Colonic mucosa (tissue), 4 donors: ENCODE results near the gene CA5B. TPM values are rescaled to one million over a fixed set of nuclear protein-coding genes. Genes with fewer than 3 reads are reported as not detected.
"Not testable (repeated sequence)": the region's sequence is repeated elsewhere in the genome, so short reads cannot be mapped to it uniquely, and the experiment has no call there.

Source experiments
- DNase-seq: peaks from one replicate; pipeline ENCODE4 v3.0.0-alpha.2; 2020
- H3K27ac ChIP-seq: fragments of 200-600 bp; one replicate; pipeline ENCODE4 v1.8.0; 2021
- H3K27me3 ChIP-seq: fragments of 200-600 bp; one replicate; pipeline ENCODE4 v1.8.0; 2021
- H3K36me3 ChIP-seq: fragments of 200-600 bp; one replicate; pipeline ENCODE4 v1.8.0; 2021
- H3K4me1 ChIP-seq: fragments of 200-600 bp; one replicate; pipeline ENCODE4 v1.8.0; 2021; ENCODE audit warnings: mild to moderate bottlenecking
- H3K4me3 ChIP-seq: fragments of 200-600 bp; one replicate; pipeline ENCODE4 v1.8.0; 2021
- H3K9ac ChIP-seq, 2 donors: one replicate each; pipeline ENCODE4 v1.7.0; 2013; ENCODE audit warnings: control low read depth in 2 of 2, low read depth in 2 of 2, low read length in 2 of 2
- H3K9me3 ChIP-seq: fragments of 200-600 bp; one replicate; pipeline ENCODE4 v1.8.0; 2021
- CTCF ChIP-seq: fragments of 200-600 bp; IDR thresholded peaks from one replicate; pipeline ENCODE4 v1.8.0; 2022; ENCODE audit warnings: antibody characterized with exemption, mild to moderate bottlenecking
- intact Hi-C: fragments of 100-400 bp; cut with DNase I; formaldehyde crosslinking; loops from one replicate; pipeline ENCODE4 v1.14.1; 2022
- total RNA-seq, 2 donors: library from RNA; stranded (reverse); fragmentation: NEBNext Ultra II Directional in 1 of 2; extraction: Animal tissue kit (Norgen Biotek cat#: 25700) in 1 of 2; gene quantifications; one replicate each; pipeline ENCODE4 v1.2.1, GENCODE V29; 2021
- donor health status: healthy.
- donor health status: DM: no; HTN: no; CAD: no.
- donor health status: DM: no; HTN: no; CAD: no.

The CA5B gene
- total RNA-seq, 2 donors from 2014 or later = 5.2 to 5.7 TPM

- no peak for TF ChIP-seq CTCF
- no peak for DNase-seq
- Histone ChIP-seq H3K9me3 (no peaks in the 10 kb centered on the region), H3K36me3 (no peaks in the 10 kb centered on the region), H3K9ac (no peak overlapping the region), H3K4me3 (no peak overlapping the region), H3K27me3 (no peaks in the 10 kb centered on the region), H3K4me1 (no peaks in the 10 kb centered on the region), H3K27ac (no peak overlapping the region)
- intact Hi-C loops = no loop called here
Observed at GRCh38 chrX:15825936-15826335, 87.9 kb downstream of the CA5B start.

GRCh38 chrX:15829217-15829616 is 91.1 kb downstream of the CA5B start:
- no peak for TF ChIP-seq CTCF
- no peak for DNase-seq
- Histone ChIP-seq H3K9me3 (no peaks in the 10 kb centered on the region), H3K9ac (no peak overlapping the region), H3K36me3 (no peaks in the 10 kb centered on the region), H3K4me3 (no peak overlapping the region), H3K4me1 (no peaks in the 10 kb centered on the region), H3K27me3 (no peaks in the 10 kb centered on the region), H3K27ac (no peak overlapping the region)
- intact Hi-C loops = no loop called here

- H3K27ac ChIP-seq, intact Hi-C loops, H3K4me3 ChIP-seq, H3K4me1 ChIP-seq, H3K36me3 ChIP-seq, H3K9ac ChIP-seq, DNase-seq, H3K9me3 ChIP-seq, H3K27me3 ChIP-seq: not testable (repeated sequence)
Observed at GRCh38 chrX:15831347-15831746, 93.3 kb downstream of the CA5B start.

GRCh38 chrX:15834053-15834452 is 96.0 kb downstream of the CA5B start:
- Histone ChIP-seq H3K27me3 (no peaks in the 10 kb centered on the region), H3K4me1 (no peaks in the 10 kb centered on the region), H3K36me3 (no peaks in the 10 kb centered on the region), H3K4me3 (no peak overlapping the region), H3K9ac (no peak overlapping the region), H3K27ac (no peak overlapping the region), H3K9me3 (no peaks in the 10 kb centered on the region)
- intact Hi-C loops = no loop called here
- DNase-seq = no peak
- TF ChIP-seq CTCF = no peak

GRCh38 chrX:15834827-15835595 is 96.9 kb downstream of the CA5B start:
- DNase-seq = no peak
- H3K27ac ChIP-seq = no peak overlapping the region
- intact Hi-C loops = no loop called here

More at GRCh38 chrX:15834827-15835595, 96.9 kb downstream of the CA5B start:
- Histone ChIP-seq H3K9ac (no peak overlapping the region), H3K4me3 (no peak overlapping the region), H3K36me3 (no peaks in the 10 kb centered on the region), H3K9me3 (no peaks in the 10 kb centered on the region), H3K27me3 (no peaks in the 10 kb centered on the region), H3K4me1 (no peaks in the 10 kb centered on the region)
- TF ChIP-seq CTCF = no peak

Other genes with a start within 250 kb of the CA5B start
- 10 to 100 TPM; 10.3 to 20.6 TPM for gene PIR, start 244.9 kb upstream of the CA5B start, total RNA-seq
- gene BMX, start 237.5 kb upstream of the CA5B start, total RNA-seq = 1 to 10 TPM; 1.4 to 1.8 TPM
- 10 to 100 TPM; 19.5 to 38.7 TPM for gene ACE2, start 137.3 kb upstream of the CA5B start, total RNA-seq
- gene CLTRN, start 73.5 kb upstream of the CA5B start, total RNA-seq = under 1 TPM in 1 of 2 donors, not detected in 1; 0.35 TPM
- 1 to 10 TPM; 7.9 to 8.4 TPM for gene ZRSR2, start 52.2 kb downstream of the CA5B start, total RNA-seq
- gene AP1S2, start 116.5 kb downstream of the CA5B start, total RNA-seq = 10 to 100 TPM; 10.9 to 20.7 TPM